Endodermal cell (in vitro differentiated cells): ENCODE data around the gene KDM5B. TPM values are rescaled to one million over a fixed set of nuclear protein-coding genes. Genes with fewer than 3 reads are reported as not detected.

Experiments
- DNase-seq: peaks from one replicate; pipeline ENCODE4 v3.0.0-alpha.2; 2017
- H3K27ac ChIP-seq: 2 replicates; pipeline ENCODE4 v1.5.1; 2013; ENCODE audit warnings: mild to moderate bottlenecking, low read depth, low read length, moderate library complexity
- H3K27me3 ChIP-seq: 2 replicates; pipeline ENCODE4 v1.6.1; 2013; ENCODE audit warnings: mild to moderate bottlenecking, low read length, moderate library complexity; ENCODE audit not compliant: insufficient read depth, control insufficient read depth, poor library complexity, severe bottlenecking
- H3K36me3 ChIP-seq: 2 replicates; pipeline ENCODE4 v1.7.0; 2013; ENCODE audit warnings: mild to moderate bottlenecking, low read length, moderate library complexity; ENCODE audit not compliant: control insufficient read depth, insufficient read depth
- H3K4me1 ChIP-seq: one replicate; pipeline ENCODE4 v1.7.0; 2013; ENCODE audit warnings: low read length; ENCODE audit not compliant: control insufficient read depth, insufficient read depth
- H3K4me3 ChIP-seq: 2 replicates; pipeline ENCODE4 v1.5.1; 2013; ENCODE audit warnings: mild to moderate bottlenecking, low read length, moderate library complexity
- H3K9ac ChIP-seq: 2 replicates; pipeline ENCODE4 v1.6.1; 2013; ENCODE audit warnings: mild to moderate bottlenecking, low read length, moderate library complexity; ENCODE audit not compliant: poor library complexity, severe bottlenecking; ENCODE audit errors: extremely low read depth
- H3K9me3 ChIP-seq: 2 replicates; pipeline ENCODE4 v1.6.1; 2013; ENCODE audit warnings: mild to moderate bottlenecking, low read length, moderate library complexity; ENCODE audit not compliant: control insufficient read depth
- H3K27ac Mint-ChIP-seq: 2 replicates; pipeline ENCODE4 v1.8.0; 2020; ENCODE audit warnings: mixed read lengths
- H3K27me3 Mint-ChIP-seq: 2 replicates; pipeline ENCODE4 v1.8.0; 2021; ENCODE audit warnings: mild to moderate bottlenecking, mixed read lengths; ENCODE audit not compliant: insufficient read depth
- H3K36me3 Mint-ChIP-seq: 2 replicates; pipeline ENCODE4 v1.8.0; 2020; ENCODE audit warnings: low read depth, mixed read lengths
- H3K4me1 Mint-ChIP-seq: 2 replicates; pipeline ENCODE4 v1.8.0; 2020; ENCODE audit warnings: mixed read lengths
- H3K4me3 Mint-ChIP-seq: 2 replicates; pipeline ENCODE4 v1.8.0; 2020; ENCODE audit warnings: mild to moderate bottlenecking, moderate library complexity, mixed read lengths
- H3K9me3 Mint-ChIP-seq: 2 replicates; pipeline ENCODE4 v1.8.0; 2020; ENCODE audit warnings: mild to moderate bottlenecking, mixed read lengths
- CTCF ChIP-seq: fragments of 200-600 bp; sonication (generic); conservative IDR thresholded peaks from 2 replicates; pipeline ENCODE4 v1.5.0; 2021; ENCODE audit warnings: antibody characterized with exemption, mild to moderate bottlenecking
- WGBS, 2 experiments: methylation state at CpG; one replicate each; pipeline versions ENCODE4 v1.1.5 to v1.1.7; 2013; ENCODE audit warnings: missing lambda C conversion rate in 2 of 2, mixed read lengths in 1 of 2; ENCODE audit not compliant: insufficient coverage in 1 of 2, insufficient read length in 1 of 2; 5-methylcytosine and 5-hydroxymethylcytosine counted together
- total RNA-seq, 2 donors: library from RNA; stranded (reverse); fragmentation: NEBNext Ultra II Directional in 1 of 2; extraction: Animal tissue kit (Norgen Biotek cat#: 25700) in 1 of 2; gene quantifications; 2 replicates in 1 of 2; 3 replicates in 1 of 2; pipeline ENCODE4 v1.2.1, GENCODE V29; 2021

Gene KDM5B
- total RNA-seq, 2 donors from 2014 or later, result 207 to 219 TPM

- Mint-ChIP-seq H3K9me3 (peaks cover 5% of the 10 kb centered on the region), H3K36me3 (peaks cover 24% of the 10 kb centered on the region), H3K27ac (peak overlapping the region; percentile 40), H3K27me3 (no peaks in the 10 kb centered on the region), H3K4me1 (no peaks in the 10 kb centered on the region), H3K4me3 (no peak overlapping the region)
- Histone ChIP-seq H3K4me1 (no peaks in the 10 kb centered on the region), H3K9me3 (peaks cover 3% of the 10 kb centered on the region), H3K4me3 (no peak overlapping the region), H3K9ac (no peak overlapping the region), H3K27me3 (no peaks in the 10 kb centered on the region), H3K27ac (no peak overlapping the region), H3K36me3 (peaks cover 16% of the 10 kb centered on the region)
- WGBS, 2 experiments, result 89% methylated on average over 3 of the region's 4 CpGs; no CpG with 5 or more reads in 1 of the 2 experiments
- DNase-seq, result no peak
- TF ChIP-seq CTCF, result no peak
Measured at GRCh38 chr1:202791077-202791747, 17.0 kb downstream of the KDM5B start.

- Histone ChIP-seq H3K27ac (no peak overlapping the region), H3K36me3 (peaks cover 16% of the 10 kb centered on the region), H3K9me3 (peaks cover 3% of the 10 kb centered on the region), H3K9ac (no peak overlapping the region), H3K27me3 (no peaks in the 10 kb centered on the region), H3K4me3 (no peak overlapping the region), H3K4me1 (no peaks in the 10 kb centered on the region)
- DNase-seq, result no peak
- H3K4me3 Mint-ChIP-seq, result no peak overlapping the region
- H3K36me3 Mint-ChIP-seq, result peaks cover 25% of the 10 kb centered on the region
- H3K4me1 Mint-ChIP-seq, result no peaks in the 10 kb centered on the region
- no peak overlapping the region for H3K27ac Mint-ChIP-seq
- no peak for TF ChIP-seq CTCF
- H3K9me3 Mint-ChIP-seq, result peaks cover 5% of the 10 kb centered on the region
- no peaks in the 10 kb centered on the region for H3K27me3 Mint-ChIP-seq
- 77 to 95% methylated on average over 3 of the region's 3 CpGs for WGBS, 2 experiments
Measured at GRCh38 chr1:202788800-202789199, 19.4 kb downstream of the KDM5B start.

GRCh38 chr1:202786804-202787203 is 21.4 kb downstream of the KDM5B start:
- no peaks in the 10 kb centered on the region for H3K4me1 ChIP-seq
- H3K9me3 Mint-ChIP-seq, result peaks cover 5% of the 10 kb centered on the region
- WGBS, 2 experiments, result 73 to 100% methylated on average over 1 to 4 of the region's 4 CpGs
- no peak overlapping the region for H3K27ac Mint-ChIP-seq
- H3K27me3 Mint-ChIP-seq, result no peaks in the 10 kb centered on the region
- no peaks in the 10 kb centered on the region for H3K4me1 Mint-ChIP-seq
- H3K36me3 Mint-ChIP-seq, result peaks cover 25% of the 10 kb centered on the region
- no peak for DNase-seq
- H3K27me3 ChIP-seq, result no peaks in the 10 kb centered on the region
- H3K9ac ChIP-seq, result no peak overlapping the region
- no peak for TF ChIP-seq CTCF
- H3K4me3 ChIP-seq, result no peak overlapping the region
- no peak overlapping the region for H3K27ac ChIP-seq
- H3K36me3 ChIP-seq, result peaks cover 20% of the 10 kb centered on the region
- no peak overlapping the region for H3K4me3 Mint-ChIP-seq
- peaks cover 3% of the 10 kb centered on the region for H3K9me3 ChIP-seq
